Caco-2 (cell line): ENCODE data around the gene PPP1R3F. TPM values are rescaled to one million over a fixed set of nuclear protein-coding genes. Genes with fewer than 3 reads are reported as not detected.
A peak's percentile ranks its signal among the peaks of the same experiment; 100 is the strongest.

Source experiments
- BruUV-seq: library from RNA; stranded (reverse); fragments of 400-500 nt; replicated peaks from 2 replicates; lab custom pipeline; 2021; lab: Mats Ljungman, UMichigan
- CTCF ChIA-PET: fragments of 300-600 bp; sonication (Branson Sonifier 250); formaldehyde crosslinking; loops from one replicate; lab custom pipeline; 2022; ENCODE audit warnings: antibody characterized with exemption; lab: Charles Lee
- POLR2A ChIA-PET: fragments of 300-600 bp; sonication (Branson Sonifier 250); formaldehyde crosslinking; loops from one replicate; lab custom pipeline; 2022; ENCODE audit warnings: antibody characterized with exemption; lab: Charles Lee
- DNase-seq, 2 experiments: peaks; one replicate each; pipeline versions ENCODE4 v3.0.0 to v3.0.0-alpha.2; 2020 to 2022
- H3K27me3 ChIP-seq: replicated peaks from 2 replicates; pipeline ENCODE4 v1.6.0; 2011; ENCODE audit warnings: low read length; ENCODE audit not compliant: control insufficient read depth, insufficient read depth
- H3K36me3 ChIP-seq: 2 replicates; pipeline ENCODE4 v1.5.1; 2011; ENCODE audit warnings: low read length; ENCODE audit not compliant: control insufficient read depth, insufficient read depth
- H3K4me1 ChIP-seq: fragments of 250-450 bp; sonication (Bioruptor Pico); 2 replicates; pipeline ENCODE4 v1.5.1; 2020; ENCODE audit warnings: mild to moderate bottlenecking
- H3K4me3 ChIP-seq: 2 replicates; pipeline ENCODE4 v1.5.1; 2011; ENCODE audit warnings: low read depth, mild to moderate bottlenecking, control low read depth, low read length
- H3K9me3 ChIP-seq: fragments of 250-450 bp; sonication (Bioruptor Pico); 2 replicates; pipeline ENCODE4 v1.5.1; 2020; ENCODE audit warnings: mild to moderate bottlenecking, moderate library complexity
- H3K27ac Mint-ChIP-seq: one replicate; pipeline ENCODE4 v1.8.0; 2022; ENCODE audit warnings: mixed read lengths; ENCODE audit not compliant: unreplicated experiment
- H3K27me3 Mint-ChIP-seq: one replicate; pipeline ENCODE4 v1.8.0; 2022; ENCODE audit warnings: mixed read lengths; ENCODE audit not compliant: insufficient read depth, unreplicated experiment
- H3K36me3 Mint-ChIP-seq: one replicate; pipeline ENCODE4 v1.8.0; 2022; ENCODE audit warnings: mild to moderate bottlenecking, mixed read lengths; ENCODE audit not compliant: insufficient read depth, unreplicated experiment
- H3K4me1 Mint-ChIP-seq: one replicate; pipeline ENCODE4 v1.8.0; 2022; ENCODE audit warnings: low read depth, mixed read lengths; ENCODE audit not compliant: unreplicated experiment
- H3K4me3 Mint-ChIP-seq: one replicate; pipeline ENCODE4 v1.8.0; 2022; ENCODE audit warnings: mild to moderate bottlenecking, moderate library complexity, mixed read lengths; ENCODE audit not compliant: unreplicated experiment
- H3K9me3 Mint-ChIP-seq: one replicate; pipeline ENCODE4 v1.8.0; 2022; ENCODE audit warnings: mixed read lengths; ENCODE audit not compliant: unreplicated experiment
- intact Hi-C: fragments of 100-400 bp; cut with micrococcal nuclease; formaldehyde crosslinking; loops from one replicate; pipeline ENCODE4 v1.10.0; 2022; ENCODE audit not compliant: unreplicated experiment
- total RNA-seq: library from RNA; stranded (reverse); gene quantifications from 2 replicates; pipeline ENCODE4 v1.2.3, GENCODE V29; 2022
- TF ChIP-seq, protein P1 (sequence below), 2 experiments: fragments of 200-600 bp in 1 of 2; IDR thresholded peaks; 1 replicate in 1 of 2; 2 replicates in 1 of 2; pipeline versions ENCODE4 v1.5.1 to v1.8.0; 2011 to 2022; ENCODE audit warnings: antibody characterized with exemption in 1 of 2, control low read depth in 1 of 2, inconsistent platforms in 1 of 2, low read depth in 1 of 2, low read length in 1 of 2, mild to moderate bottlenecking in 1 of 2, moderate library complexity in 1 of 2; ENCODE audit not compliant: insufficient read depth in 1 of 2, severe bottlenecking in 1 of 2, unreplicated experiment in 1 of 2

PPP1R3F gene
- total RNA-seq, 1 experiment from 2014 or later, result 3.9 TPM

- ChIA-PET CTCF (no interaction called here), POLR2A (no interaction called here)
- Histone ChIP-seq H3K9me3 (no peaks in the 10 kb centered on the region), H3K4me1 (0 out of 2 replicates have a peak, but pooled peaks cover 3% of the 10 kb centered on the region), H3K36me3 (no peaks in the 10 kb centered on the region), H3K4me3 (no peak overlapping the region), H3K27me3 (no peaks in the 10 kb centered on the region)
- Mint-ChIP-seq H3K27ac (no peak overlapping the region), H3K27me3 (no peaks in the 10 kb centered on the region), H3K9me3 (no peaks in the 10 kb centered on the region), H3K36me3 (peaks cover 11% of the 10 kb centered on the region), H3K4me1 (peaks cover 16% of the 10 kb centered on the region), H3K4me3 (no peak overlapping the region)
- no peak for DNase-seq
- TF ChIP-seq, protein P1, sequence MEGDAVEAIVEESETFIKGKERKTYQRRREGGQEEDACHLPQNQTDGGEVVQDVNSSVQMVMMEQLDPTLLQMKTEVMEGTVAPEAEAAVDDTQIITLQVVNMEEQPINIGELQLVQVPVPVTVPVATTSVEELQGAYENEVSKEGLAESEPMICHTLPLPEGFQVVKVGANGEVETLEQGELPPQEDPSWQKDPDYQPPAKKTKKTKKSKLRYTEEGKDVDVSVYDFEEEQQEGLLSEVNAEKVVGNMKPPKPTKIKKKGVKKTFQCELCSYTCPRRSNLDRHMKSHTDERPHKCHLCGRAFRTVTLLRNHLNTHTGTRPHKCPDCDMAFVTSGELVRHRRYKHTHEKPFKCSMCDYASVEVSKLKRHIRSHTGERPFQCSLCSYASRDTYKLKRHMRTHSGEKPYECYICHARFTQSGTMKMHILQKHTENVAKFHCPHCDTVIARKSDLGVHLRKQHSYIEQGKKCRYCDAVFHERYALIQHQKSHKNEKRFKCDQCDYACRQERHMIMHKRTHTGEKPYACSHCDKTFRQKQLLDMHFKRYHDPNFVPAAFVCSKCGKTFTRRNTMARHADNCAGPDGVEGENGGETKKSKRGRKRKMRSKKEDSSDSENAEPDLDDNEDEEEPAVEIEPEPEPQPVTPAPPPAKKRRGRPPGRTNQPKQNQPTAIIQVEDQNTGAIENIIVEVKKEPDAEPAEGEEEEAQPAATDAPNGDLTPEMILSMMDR (IDR thresholded peaks at IDR 0.05; ENCODE audit: insufficient read depth in 1 of 2, low read depth in 1 of 2, low read length in 1 of 2, severe bottlenecking in 1 of 2, unreplicated experiment in 1 of 2), result no peak
- intact Hi-C loops, result no loop called here
- BruUV-seq, result no TSS peak
These were observed 6.0 kb upstream of the PPP1R3F start for GRCh38 chrX:49263631-49264030.

DNA sequence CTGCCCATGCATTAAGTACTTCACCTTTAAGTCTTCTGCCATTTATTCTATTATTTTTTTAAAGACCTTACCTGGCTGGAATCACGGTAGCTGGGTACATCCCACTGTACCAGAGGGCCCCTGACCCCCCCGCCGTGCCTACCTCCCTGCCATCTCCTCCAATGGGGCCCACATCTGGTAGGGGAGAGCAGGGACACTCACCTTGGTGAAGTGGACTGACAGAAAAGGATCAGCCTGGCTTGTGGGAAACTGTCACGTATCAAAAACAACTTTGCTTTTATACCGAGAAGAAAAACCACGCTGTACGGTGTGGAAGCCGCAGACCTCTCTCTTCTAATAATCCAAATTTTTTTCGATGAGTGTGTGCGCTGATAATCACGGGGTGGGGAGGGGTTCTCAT lies 5.1 kb upstream of the PPP1R3F start, which contains the start of gene FOXP3:
TSS of gene FOXP3 (minus strand) at position 251 of the 400 bp plus-strand sequence. CDS start 6,205 bp downstream, outside the sequence.
- 0 out of 2 replicates have a peak, but pooled peaks cover 3% of the 10 kb centered on the region for H3K4me1 ChIP-seq
- ChIA-PET POLR2A (no interaction called here), CTCF (no interaction called here)
- H3K27ac Mint-ChIP-seq, result peak within 1 kb of the TSS; percentile 15
- H3K4me3 Mint-ChIP-seq, result no peak within 1 kb of the TSS
- TF ChIP-seq, protein P1 (IDR thresholded peaks at IDR 0.05; ENCODE audit: insufficient read depth in 1 of 2, low read depth in 1 of 2, low read length in 1 of 2, severe bottlenecking in 1 of 2, unreplicated experiment in 1 of 2), result no peak
- H3K9me3 Mint-ChIP-seq, result no peaks in the 10 kb centered on the region
- intact Hi-C loops, result no loop called here
- H3K27me3 Mint-ChIP-seq, result no peaks in the 10 kb centered on the region
- H3K9me3 ChIP-seq, result no peaks in the 10 kb centered on the region
- no peaks in the 10 kb centered on the region for H3K36me3 ChIP-seq
- H3K4me3 ChIP-seq, result no peak within 1 kb of the TSS
- no peaks in the 10 kb centered on the region for H3K27me3 ChIP-seq
- BruUV-seq, result no TSS peak
- no peak for DNase-seq
- peaks cover 17% of the 10 kb centered on the region for H3K36me3 Mint-ChIP-seq
- peaks cover 16% of the 10 kb centered on the region for H3K4me1 Mint-ChIP-seq

DNA sequence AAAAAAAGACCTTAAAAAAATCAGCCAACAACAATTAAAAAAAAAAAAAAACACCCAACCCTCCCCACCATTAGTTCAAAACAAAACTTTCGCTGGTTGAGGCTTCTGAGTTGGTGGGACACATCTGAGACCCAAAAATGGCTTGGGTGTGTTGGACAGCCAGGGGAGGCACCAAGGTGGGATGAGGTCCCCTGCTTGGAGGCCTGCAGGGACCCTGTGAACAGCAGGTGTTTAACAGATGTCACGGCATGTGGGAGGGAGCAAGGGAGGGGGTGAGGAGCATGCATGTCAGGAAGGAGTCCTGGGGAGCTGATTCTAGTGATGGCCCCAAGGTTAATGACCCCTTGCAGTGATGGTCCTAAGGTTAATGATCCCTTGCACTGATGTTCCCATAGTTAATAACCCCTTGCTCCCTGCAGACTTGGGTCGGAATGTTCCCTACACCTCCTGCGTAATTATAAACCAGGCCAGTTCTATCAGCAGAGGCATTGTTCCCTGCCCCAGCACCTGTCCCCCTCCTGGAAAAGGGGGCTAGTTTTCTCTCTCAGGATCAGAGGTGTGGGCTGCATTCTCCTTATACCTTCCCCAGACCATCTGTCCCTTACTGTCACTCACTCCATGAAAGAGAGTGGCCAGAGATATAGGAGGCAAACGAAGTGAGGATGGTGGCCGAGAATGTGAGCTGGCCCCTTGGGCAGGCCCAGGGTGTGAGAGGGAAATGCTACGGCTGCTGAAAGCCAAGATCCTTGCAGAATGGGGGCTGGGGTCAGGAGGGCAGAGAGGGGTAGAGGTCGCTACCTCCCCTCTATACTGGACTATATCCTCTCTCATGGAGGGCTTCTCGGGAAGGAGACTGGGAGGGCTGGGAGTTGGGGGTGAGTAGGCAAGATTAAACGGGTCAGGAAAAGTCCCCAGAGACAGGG lies 2.8 kb upstream of the PPP1R3F start:
- H3K9me3 Mint-ChIP-seq, result no peaks in the 10 kb centered on the region
- Histone ChIP-seq H3K36me3 (no peaks in the 10 kb centered on the region), H3K9me3 (no peaks in the 10 kb centered on the region), H3K4me1 (peaks cover 12% of the 10 kb centered on the region; the same call in 1 of the 2 replicates), H3K4me3 (no peak overlapping the region), H3K27me3 (no peaks in the 10 kb centered on the region)
- H3K27ac Mint-ChIP-seq, result no peak overlapping the region
- H3K27me3 Mint-ChIP-seq, result no peaks in the 10 kb centered on the region
- CTCF ChIA-PET, result no interaction called here
- peaks cover 25% of the 10 kb centered on the region for H3K36me3 Mint-ChIP-seq
- TF ChIP-seq, protein P1 (IDR thresholded peaks at IDR 0.05; ENCODE audit: insufficient read depth in 1 of 2, low read depth in 1 of 2, low read length in 1 of 2, severe bottlenecking in 1 of 2, unreplicated experiment in 1 of 2), result no peak
- H3K4me1 Mint-ChIP-seq, result peaks cover 25% of the 10 kb centered on the region
- no peak for DNase-seq
- POLR2A ChIA-PET, result no interaction called here
- H3K4me3 Mint-ChIP-seq, result peak overlapping the region; percentile 96
- intact Hi-C loops, result no loop called here
- BruUV-seq, result no TSS peak
